Upper lobe of left lung (tissue), 4 donors: ENCODE data around the gene DNMT3L.
"Not testable (repeated sequence)": the region's sequence is repeated elsewhere in the genome, so short reads cannot be mapped to it uniquely, and the experiment has no call there.

Source experiments
- CTCF ChIP-seq, 6 experiments: fragments of 450-650 bp in 4 of 6; fragments of 200-600 bp in 2 of 6; sonication (generic) in 2 of 6; IDR thresholded peaks; one replicate each; pipeline ENCODE4 v1.5.1; 2016 to 2019; ENCODE audit warnings: antibody characterized with exemption in 6 of 6
- EP300 ChIP-seq, 4 donors: sonication (generic); formaldehyde crosslinking; IDR thresholded peaks; one replicate each; pipeline ENCODE4 v1.5.1; 2017; ENCODE audit warnings: antibody characterized with exemption in 4 of 4, control low read depth in 2 of 4
- POLR2A ChIP-seq, 4 donors: fragments of 450-650 bp; IDR thresholded peaks; one replicate each; pipeline ENCODE4 v1.5.1; 2016 to 2017; ENCODE audit warnings: antibody characterized with exemption in 4 of 4, mild to moderate bottlenecking in 2 of 4

GRCh38 chr21:44283211-44283785, 21.6 kb upstream of the DNMT3L start:
- not testable (repeated sequence) for TF ChIP-seq EP300, POLR2A, CTCF (IDR thresholded peaks at IDR 0.05)
